H1 (cell line): ENCODE measurements around the gene RFX2. TPM values are rescaled to one million over a fixed set of nuclear protein-coding genes. Genes with fewer than 3 reads are reported as not detected.
A peak's percentile ranks its signal among the peaks of the same experiment; 100 is the strongest.

ENCODE experiments used
- CTCF ChIA-PET: fragments of 300-600 bp; sonication (Branson Sonifier 250); formaldehyde crosslinking; loops from one replicate; lab custom pipeline; 2021; ENCODE audit not compliant: partially characterized antibody; lab: Charles Lee
- POLR2A ChIA-PET: fragments of 300-600 bp; sonication (Branson Sonifier 250); formaldehyde crosslinking; loops from one replicate; lab custom pipeline; 2021; ENCODE audit warnings: inconsistent platforms; ENCODE audit not compliant: partially characterized antibody; lab: Charles Lee
- DNase-seq, 2 experiments: peaks; one replicate each; pipeline versions ENCODE4 v3.0.0 to v3.0.0-alpha.2; 2010 to 2022; ENCODE audit warnings: low spot score in 2 of 2, low read depth in 1 of 2, mixed read lengths in 1 of 2
- FAIRE-seq: peaks from 2 replicates; lab custom pipeline; 2011; peaks lifted over from hg19 to GRCh38; lab: Jason Lieb, UNC
- H2AFZ ChIP-seq: 2 replicates; pipeline ENCODE4 v1.8.1; 2012; ENCODE audit warnings: low read length, inconsistent platforms
- H2AK5ac ChIP-seq: 2 replicates; pipeline ENCODE4 v1.6.1; 2013; ENCODE audit warnings: low read depth, low read length
- H2BK120ac ChIP-seq: replicated peaks from 2 replicates; pipeline ENCODE3; 2013; ENCODE audit warnings: low read depth, low read length, inconsistent platforms
- H2BK12ac ChIP-seq: 2 replicates; pipeline ENCODE4 v1.6.1; 2013; ENCODE audit warnings: low read depth, low read length
- H2BK15ac ChIP-seq: 2 replicates; pipeline ENCODE4 v1.6.1; 2013; ENCODE audit warnings: low read length
- H2BK20ac ChIP-seq: 2 replicates; pipeline ENCODE4 v1.6.1; 2013; ENCODE audit warnings: low read length
- H2BK5ac ChIP-seq: 2 replicates; pipeline ENCODE4 v1.6.1; 2013; ENCODE audit warnings: low read depth, low read length
- H3K14ac ChIP-seq: 2 replicates; pipeline ENCODE4 v1.6.1; 2013; ENCODE audit warnings: inconsistent platforms; ENCODE audit not compliant: insufficient read length
- H3K18ac ChIP-seq: 2 replicates; pipeline ENCODE4 v1.6.1; 2013; ENCODE audit warnings: low read length; ENCODE audit errors: extremely low read depth
- H3K23ac ChIP-seq: 2 replicates; pipeline ENCODE4 v1.6.1; 2013; ENCODE audit warnings: inconsistent platforms; ENCODE audit not compliant: insufficient read length
- H3K23me2 ChIP-seq: 2 replicates; pipeline ENCODE4 v1.6.1; 2013; ENCODE audit warnings: low read depth, low read length
- H3K27ac ChIP-seq: 2 replicates; pipeline ENCODE4 v1.6.1; 2011; ENCODE audit warnings: low read depth, low read length, inconsistent platforms
- H3K27me3 ChIP-seq, 4 experiments: replicated peaks in 1 of 4; 1 replicate in 1 of 4; 2 replicates in 3 of 4; pipeline versions ENCODE4 v1.6.1 to v1.8.1; 2011 to 2013; ENCODE audit warnings: low read length in 3 of 4, mild to moderate bottlenecking in 3 of 4, inconsistent platforms in 2 of 4, mixed read lengths in 2 of 4, moderate library complexity in 1 of 4; ENCODE audit not compliant: control insufficient read depth in 3 of 4, insufficient read depth in 3 of 4; ENCODE audit errors: extremely low read depth in 1 of 4
- H3K36me3 ChIP-seq, 4 experiments: 2 replicates each; pipeline versions ENCODE4 v1.6.1 to v1.8.1; 2011 to 2013; ENCODE audit warnings: mild to moderate bottlenecking in 4 of 4, low read length in 3 of 4, moderate library complexity in 2 of 4, control low read depth in 1 of 4, inconsistent platforms in 1 of 4; ENCODE audit not compliant: insufficient read depth in 4 of 4, control insufficient read depth in 2 of 4
- H3K4ac ChIP-seq: replicated peaks from 2 replicates; pipeline ENCODE3; 2013; ENCODE audit warnings: low read length, low read depth, mixed read lengths, inconsistent platforms; ENCODE audit not compliant: insufficient read length
- H3K4me1 ChIP-seq, 4 experiments: replicated peaks in 1 of 4; 1 replicate in 1 of 4; 2 replicates in 3 of 4; pipeline versions ENCODE4 v1.6.1 to v1.8.1; 2011 to 2013; ENCODE audit warnings: low read length in 3 of 4, inconsistent platforms in 2 of 4, mixed read lengths in 1 of 4; ENCODE audit not compliant: insufficient read depth in 4 of 4, control insufficient read depth in 3 of 4
- H3K4me2 ChIP-seq, 2 experiments: 2 replicates each; pipeline versions ENCODE4 v1.6.1 to v1.8.1; 2011 to 2013; ENCODE audit warnings: low read depth in 2 of 2, low read length in 2 of 2, control low read depth in 1 of 2, inconsistent platforms in 1 of 2, mild to moderate bottlenecking in 1 of 2; ENCODE audit not compliant: insufficient read depth in 1 of 2
- H3K4me3 ChIP-seq, 4 experiments: fragments of 200-600, 300-600 bp in 1 of 4; sonication (generic), shearing (Covaris generic), sonication (Bioruptor Twin) in 1 of 4; 2 replicates each; pipeline versions ENCODE4 v1.5.1 to v1.8.1; 2011 to 2016; ENCODE audit warnings: low read length in 4 of 4, low read depth in 3 of 4, control low read depth in 2 of 4, inconsistent platforms in 2 of 4, mild to moderate bottlenecking in 2 of 4, mixed read lengths in 1 of 4, moderate library complexity in 1 of 4; ENCODE audit not compliant: insufficient read depth in 2 of 4; ENCODE audit errors: extremely low read depth in 1 of 4
- H3K56ac ChIP-seq: replicated peaks from 2 replicates; pipeline ENCODE3; 2013; ENCODE audit warnings: low read depth, mild to moderate bottlenecking, mixed read lengths, low read length, inconsistent platforms; ENCODE audit not compliant: insufficient read length
- H3K79me1 ChIP-seq: 2 replicates; pipeline ENCODE4 v1.6.1; 2013; ENCODE audit warnings: low read depth, low read length, control low read depth
- H3K79me2 ChIP-seq, 2 experiments: 2 replicates each; pipeline versions ENCODE4 v1.6.1 to v1.8.1; 2012 to 2013; ENCODE audit warnings: low read length in 2 of 2, mild to moderate bottlenecking in 2 of 2, inconsistent platforms in 1 of 2; ENCODE audit not compliant: insufficient read depth in 2 of 2, control insufficient read depth in 1 of 2
- H3K9ac ChIP-seq, 4 experiments: replicated peaks in 1 of 4; 1 replicate in 1 of 4; 2 replicates in 3 of 4; pipeline versions ENCODE4 v1.6.1 to v1.8.1; 2011 to 2013; ENCODE audit warnings: low read depth in 3 of 4, low read length in 3 of 4, control low read depth in 2 of 4, mild to moderate bottlenecking in 2 of 4, moderate library complexity in 2 of 4, inconsistent platforms in 1 of 4; ENCODE audit errors: extremely low read depth in 1 of 4
- H3K9me3 ChIP-seq, 2 experiments: 2 replicates each; pipeline versions ENCODE4 v1.6.1 to v1.8.1; 2012 to 2013; ENCODE audit warnings: mild to moderate bottlenecking in 2 of 2, moderate library complexity in 2 of 2, control low read depth in 1 of 2, inconsistent platforms in 1 of 2, low read depth in 1 of 2, low read length in 1 of 2, mixed read lengths in 1 of 2; ENCODE audit not compliant: insufficient read depth in 2 of 2
- H4K20me1 ChIP-seq, 2 experiments: replicated peaks in 1 of 2; 2 replicates each; pipeline versions ENCODE3 to v1.8.1; 2011 to 2013; ENCODE audit warnings: inconsistent platforms in 2 of 2, low read length in 2 of 2, mild to moderate bottlenecking in 1 of 2; ENCODE audit not compliant: insufficient read depth in 2 of 2, control insufficient read depth in 1 of 2
- H4K5ac ChIP-seq: 2 replicates; pipeline ENCODE4 v1.6.1; 2013; ENCODE audit warnings: low read length, low read depth, mixed read lengths, inconsistent platforms; ENCODE audit not compliant: insufficient read length
- H4K8ac ChIP-seq: 2 replicates; pipeline ENCODE4 v1.8.0; 2013; ENCODE audit warnings: mild to moderate bottlenecking, moderate library complexity, low read length, inconsistent platforms; ENCODE audit not compliant: insufficient read depth; ENCODE audit errors: extremely low read depth
- H4K91ac ChIP-seq: replicated peaks from 2 replicates; pipeline ENCODE3; 2013; ENCODE audit warnings: low read length, mixed read lengths, inconsistent platforms; ENCODE audit not compliant: insufficient read length
- BACH1 ChIP-seq: IDR thresholded peaks from 2 replicates; pipeline ENCODE4 v1.6.1; 2012; ENCODE audit warnings: low read length, improper control_type of control experiment
- CHD1 ChIP-seq: IDR thresholded peaks from 2 replicates; pipeline ENCODE4 v1.6.1; 2012; ENCODE audit warnings: low read depth, low read length, improper control_type of control experiment
- CREB1 ChIP-seq: IDR thresholded peaks from 2 replicates; pipeline ENCODE4 v1.6.1; 2012; ENCODE audit warnings: inconsistent platforms
- E2F6 ChIP-seq: IDR thresholded peaks from 2 replicates; pipeline ENCODE4 v1.6.1; 2012; ENCODE audit warnings: inconsistent platforms
- EZH2 ChIP-seq: fragments of 200-600 bp; sonication (generic); IDR thresholded peaks from 2 replicates; pipeline ENCODE4 v1.7.1; 2012; ENCODE audit warnings: low read depth, mild to moderate bottlenecking, moderate library complexity, low read length, inconsistent platforms; ENCODE audit not compliant: severe bottlenecking
- GABPA ChIP-seq: IDR thresholded peaks from 2 replicates; pipeline ENCODE4 v1.6.1; 2011; ENCODE audit warnings: mild to moderate bottlenecking, low read length, moderate library complexity, borderline replicate concordance; ENCODE audit not compliant: insufficient read depth
- POLR2AphosphoS5 ChIP-seq: IDR thresholded peaks from 2 replicates; pipeline ENCODE4 v1.6.1; 2011; ENCODE audit warnings: low read depth, low read length
- RAD21 ChIP-seq, 2 experiments: IDR thresholded peaks in 1 of 2; conservative IDR thresholded peaks in 1 of 2; 2 replicates each; pipeline ENCODE4 v1.6.1; 2011; ENCODE audit warnings: low read depth in 2 of 2, low read length in 2 of 2, improper control_type of control experiment in 1 of 2, inconsistent platforms in 1 of 2, mild to moderate bottlenecking in 1 of 2, moderate library complexity in 1 of 2
- RBBP5 ChIP-seq: IDR thresholded peaks from 2 replicates; pipeline ENCODE4 v1.7.1; 2012; ENCODE audit warnings: low read depth, mild to moderate bottlenecking, inconsistent platforms, low read length, moderate library complexity, borderline replicate concordance
- SP1 ChIP-seq: IDR thresholded peaks from 2 replicates; pipeline ENCODE4 v1.6.1; 2011; ENCODE audit warnings: low read depth, low read length
- TBP ChIP-seq: IDR thresholded peaks from 2 replicates; pipeline ENCODE4 v1.6.1; 2011; ENCODE audit warnings: low read depth, low read length, improper control_type of control experiment
- WGBS, 2 experiments: shearing (Covaris generic) in 1 of 2; methylation state at CpG; one replicate each; pipeline versions ENCODE4 v1.1.6 to v1.1.7; 2013 to 2015; ENCODE audit warnings: low lambda C conversion rate in 2 of 2, mixed read lengths in 2 of 2, inconsistent platforms in 1 of 2, low coverage in 1 of 2, missing lambda C conversion rate in 1 of 2; ENCODE audit not compliant: insufficient replicate concordance in 2 of 2, insufficient coverage in 1 of 2, insufficient read length in 1 of 2; ENCODE audit errors: extremely low coverage in 1 of 2, missing lambda C conversion rate in 1 of 2; 5-methylcytosine and 5-hydroxymethylcytosine counted together
- polyA plus RNA-seq, 7 experiments: library from polyadenylated mRNA; depleted of rRNA in 3 of 7; stranded (reverse) in 5 of 7; unstranded in 2 of 7; fragments of >200 nt in 5 of 7; fragments of 200-250 nt in 2 of 7; gene quantifications; 1 replicate in 5 of 7; 2 replicates in 1 of 7; 4 replicates in 1 of 7; pipeline versions ENCODE4 v1.2.1 to v1.2.3, GENCODE V29; 2011 to 2013; ENCODE audit warnings: missing spikeins in 2 of 7, mixed read lengths in 2 of 7
- total RNA-seq: library from RNA; stranded (reverse); fragmentation: NEBNext Ultra II Directional; extraction: Animal tissue kit (Norgen Biotek cat#: 25700); gene quantifications from 2 replicates; pipeline ENCODE4 v1.2.1, GENCODE V29; 2021

RFX2 gene
- total and polyA plus RNA-seq, 2 of the 8 experiments (the other 6 are each of a cell fraction or from before 2014, with no cell fraction given) = 4.8 to 5.3 TPM

- no peaks in the 10 kb centered on the region for H3K9me3 ChIP-seq
- H2BK15ac ChIP-seq = no peak overlapping the region
- peak overlapping the region; percentile 57 for H3K27ac ChIP-seq
- H4K20me1 ChIP-seq = peaks cover 42 to 67% of the 10 kb centered on the region in 2 experiments
- H3K4me3 ChIP-seq = peak overlapping the region in 1 of 4 experiments; percentile 7; a peak in 2 of 8 replicates
- peak; percentile 97 for FAIRE-seq
- peak overlapping the region; percentile 7; the same call in 1 of the 2 replicates for H2BK12ac ChIP-seq
- H3K56ac ChIP-seq = no peak overlapping the region
- CTCF ChIA-PET = interaction anchor here (0.6 to 3.9 kb wide), 34 partner anchors 9 to 1149 kb away, joined by 3 to 48 read pairs (median 6); partner anchors contain the start of genes NDUFA11, NRTN and RANBP3
- 25% methylated on average over 10 of the region's 10 CpGs; no CpG with 5 or more reads in 1 of the 2 experiments for WGBS, 2 experiments
- H2AK5ac ChIP-seq = peak overlapping the region; percentile 40; the same call in 1 of the 2 replicates
- H3K14ac ChIP-seq = no peak overlapping the region
- no peak overlapping the region for H4K8ac ChIP-seq
- H3K9ac ChIP-seq = peak overlapping the region in 3 of 4 experiments; percentile 10 to 58 (median 56); a peak in 5 of 7 replicates
- no peak overlapping the region; the same call in 1 of the 2 replicates for H3K18ac ChIP-seq
- no peak overlapping the region for H3K4ac ChIP-seq
- DNase-seq = peak in 1 of 2 experiments; percentile 81
- no peak overlapping the region for H2BK120ac ChIP-seq
- H3K23me2 ChIP-seq = no peaks in the 10 kb centered on the region
- no peak overlapping the region for H4K91ac ChIP-seq
- H3K79me1 ChIP-seq = peaks cover 61% of the 10 kb centered on the region
- no peak overlapping the region for H2AFZ ChIP-seq
- peak overlapping the region; percentile 2 to 53; a peak in 3 of 4 replicates for H3K4me2 ChIP-seq
- H3K27me3 ChIP-seq = no peaks in the 10 kb centered on the region
- H3K36me3 ChIP-seq = no peaks in the 10 kb centered on the region
- POLR2A ChIA-PET = interaction anchor here (1.3 to 1.8 kb wide), 4 partner anchors 10 to 65 kb away, joined by 3 to 12 read pairs (median 4); partner anchors contain the start of genes NDUFA11 and RANBP3
- no peak overlapping the region for H4K5ac ChIP-seq
- no peak overlapping the region for H3K23ac ChIP-seq
- H2BK5ac ChIP-seq = peak overlapping the region; percentile 36
- peaks cover 9 to 16% (median 13%) of the 10 kb centered on the region in 4 experiments for H3K4me1 ChIP-seq
- peaks cover 25 to 99% of the 10 kb centered on the region in 2 experiments for H3K79me2 ChIP-seq
- H2BK20ac ChIP-seq = no peak overlapping the region
- TF ChIP-seq GABPA (no peak), SP1 (0 out of 2 replicates have a peak, but pooled peaks have one; percentile 43), BACH1 (peak; percentile 32; the same call in 1 of the 2 replicates), RBBP5 (no peak; the same call in 1 of the 2 replicates), TBP (no peak), EZH2 (no peak), RAD21 (IDR thresholded peaks at IDR 0.05 in 1 of 2, conservative IDR thresholded peaks at IDR 0.05 in 1 of 2; ENCODE audit: low read depth in 2 of 2, low read length in 2 of 2) (peak; percentile 42 to 59), CREB1 (no peak; the same call in 1 of the 2 replicates), E2F6 (no peak), POLR2AphosphoS5 (no peak), CHD1 (no peak)
Observed at GRCh38 chr19:5967994-5968430, 142.3 kb downstream of the RFX2 start.
